Fibroblast of pulmonary artery (primary cell): ENCODE data around the gene ZSWIM6.

ENCODE experiments used
- DNase-seq: peaks from one replicate; pipeline ENCODE4 v3.0.0-alpha.2; 2010; ENCODE audit warnings: low read depth
- H3K4me3 ChIP-seq: replicated peaks from 2 replicates; pipeline ENCODE4 v1.5.1; 2011; ENCODE audit warnings: low read depth, mild to moderate bottlenecking, control low read depth, low read length, moderate library complexity
- CTCF ChIP-seq: IDR thresholded peaks from 2 replicates; pipeline ENCODE4 v1.5.1; 2011; ENCODE audit warnings: mild to moderate bottlenecking, control low read depth, low read length, inconsistent platforms; ENCODE audit errors: missing control alignments

Gene ZSWIM6

GRCh38 chr5:61348447-61348846 lies 16.4 kb downstream of the ZSWIM6 start:
- DNase-seq: no peak
- H3K4me3 ChIP-seq: no peak overlapping the region
- no peak for TF ChIP-seq CTCF

GRCh38 chr5:61349935-61350334 lies 17.9 kb downstream of the ZSWIM6 start:
- DNase-seq: no peak
- no peak overlapping the region for H3K4me3 ChIP-seq
- no peak for TF ChIP-seq CTCF

- no peak overlapping the region for H3K4me3 ChIP-seq
- no peak for TF ChIP-seq CTCF
- DNase-seq: no peak
Measured at GRCh38 chr5:61350535-61350934, 18.5 kb downstream of the ZSWIM6 start.

- no peak for TF ChIP-seq CTCF
- H3K4me3 ChIP-seq: no peak overlapping the region
- no peak for DNase-seq
Measured at GRCh38 chr5:61351733-61352132, 19.7 kb downstream of the ZSWIM6 start.

GRCh38 chr5:61352180-61352579 lies 20.1 kb downstream of the ZSWIM6 start:
- H3K4me3 ChIP-seq: no peak overlapping the region
- TF ChIP-seq CTCF: no peak
- no peak for DNase-seq

- no peak for TF ChIP-seq CTCF
- H3K4me3 ChIP-seq: no peak overlapping the region
- no peak for DNase-seq
Measured at GRCh38 chr5:61352612-61353156, 20.6 kb downstream of the ZSWIM6 start.

- no peak overlapping the region for H3K4me3 ChIP-seq
- no peak for DNase-seq
- TF ChIP-seq CTCF: no peak
Measured at GRCh38 chr5:61353293-61353692, 21.2 kb downstream of the ZSWIM6 start.
